GM21619 (cell line): Measurements from ENCODE around the gene DUOXA1.

Source experiments
- ATAC-seq: cut with Tn5 transposase; IDR thresholded peaks from one replicate; pipeline ENCODE4 v1.9.1; 2021; ENCODE audit not compliant: unreplicated experiment

DUOXA1 gene

GRCh38 chr15:45133561-45133920 lies 3.9 kb upstream of the DUOXA1 start:
- ATAC-seq: no peak

- ATAC-seq: no peak
These were observed 3.3 kb upstream of the DUOXA1 start for GRCh38 chr15:45132844-45133560.

- ATAC-seq: no peak
These were observed 1.8 kb upstream of the DUOXA1 start for GRCh38 chr15:45131510-45131909.

- ATAC-seq: no peak
These were observed 767 bp upstream of the DUOXA1 start for GRCh38 chr15:45130291-45131000.

- no peak for ATAC-seq
These were observed 574 bp downstream of the DUOXA1 start for GRCh38 chr15:45128971-45129639.

- no peak for ATAC-seq
These were observed 3.0 kb downstream of the DUOXA1 start for GRCh38 chr15:45126535-45127158.

- ATAC-seq: no peak
These were observed 6.3 kb downstream of the DUOXA1 start for GRCh38 chr15:45123397-45123796.

GRCh38 chr15:45122719-45123118 lies 7.0 kb downstream of the DUOXA1 start:
- no peak for ATAC-seq

GRCh38 chr15:45121706-45122417 lies 7.8 kb downstream of the DUOXA1 start:
- ATAC-seq: no peak

GRCh38 chr15:45121020-45121419 lies 8.7 kb downstream of the DUOXA1 start:
- no peak for ATAC-seq

GRCh38 chr15:45120081-45120972 lies 9.4 kb downstream of the DUOXA1 start:
- no peak for ATAC-seq

- ATAC-seq: no peak
These were observed 10.7 kb downstream of the DUOXA1 start for GRCh38 chr15:45118996-45119395.

GRCh38 chr15:45118131-45118588 lies 11.5 kb downstream of the DUOXA1 start:
- peak; percentile 86 for ATAC-seq

- ATAC-seq: no peak
These were observed 12.2 kb downstream of the DUOXA1 start for GRCh38 chr15:45117308-45118130.

- ATAC-seq: no peak
These were observed 13.0 kb downstream of the DUOXA1 start for GRCh38 chr15:45116482-45117307.

GRCh38 chr15:45116006-45116481 lies 13.6 kb downstream of the DUOXA1 start:
- ATAC-seq: no peak

- ATAC-seq: no peak
These were observed 14.3 kb downstream of the DUOXA1 start for GRCh38 chr15:45115312-45115820.

- no peak for ATAC-seq
These were observed 15.0 kb downstream of the DUOXA1 start for GRCh38 chr15:45114751-45115085.
